Mammary epithelial cell (primary cell): ENCODE data around the gene HOXA10.

Source experiments
- EZH2 ChIP-seq: IDR thresholded peaks from 2 replicates; pipeline ENCODE4 v1.6.1; 2012; ENCODE audit warnings: low read length, inconsistent platforms, borderline replicate concordance
- TF ChIP-seq, protein P1 (sequence below), 2 donors: IDR thresholded peaks in 1 of 2; conservative IDR thresholded peaks in 1 of 2; 2 replicates each; pipeline ENCODE4 v1.5.1; 2011 to 2012; ENCODE audit warnings: inconsistent platforms in 2 of 2, low read length in 2 of 2, mild to moderate bottlenecking in 2 of 2, control low read depth in 1 of 2, low read depth in 1 of 2; ENCODE audit not compliant: insufficient read depth in 1 of 2; ENCODE audit errors: extremely low read depth in 1 of 2

DNA sequence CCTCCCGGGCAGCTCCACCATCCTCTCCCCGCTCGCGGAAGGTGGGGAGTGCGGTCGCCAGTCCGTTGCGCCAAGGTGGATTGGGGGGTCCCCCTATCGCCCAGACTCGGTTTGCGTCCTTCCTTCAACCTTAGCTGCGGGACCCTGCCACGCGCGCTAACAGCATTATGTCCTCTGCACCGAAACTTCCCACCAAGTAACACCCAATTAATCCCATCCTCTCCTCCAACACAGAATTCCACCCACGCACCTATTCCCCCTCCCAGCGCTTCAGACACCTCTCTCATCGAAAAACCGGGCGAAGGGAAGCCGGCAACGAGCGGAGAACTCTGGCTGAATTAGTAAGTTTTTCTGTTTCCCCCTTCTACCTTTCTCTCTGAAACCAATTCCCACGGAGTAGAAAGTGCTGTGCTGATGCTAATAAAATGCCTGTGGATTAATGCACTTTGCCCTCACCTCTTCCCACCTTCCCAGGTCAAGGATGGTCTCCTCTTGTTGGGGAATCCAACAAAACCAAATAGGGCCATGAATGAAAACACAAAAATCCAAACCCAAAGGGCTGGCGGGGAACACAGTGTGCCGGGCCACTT is 22.7 kb downstream of the HOXA10 start:
- TF ChIP-seq, protein P1, sequence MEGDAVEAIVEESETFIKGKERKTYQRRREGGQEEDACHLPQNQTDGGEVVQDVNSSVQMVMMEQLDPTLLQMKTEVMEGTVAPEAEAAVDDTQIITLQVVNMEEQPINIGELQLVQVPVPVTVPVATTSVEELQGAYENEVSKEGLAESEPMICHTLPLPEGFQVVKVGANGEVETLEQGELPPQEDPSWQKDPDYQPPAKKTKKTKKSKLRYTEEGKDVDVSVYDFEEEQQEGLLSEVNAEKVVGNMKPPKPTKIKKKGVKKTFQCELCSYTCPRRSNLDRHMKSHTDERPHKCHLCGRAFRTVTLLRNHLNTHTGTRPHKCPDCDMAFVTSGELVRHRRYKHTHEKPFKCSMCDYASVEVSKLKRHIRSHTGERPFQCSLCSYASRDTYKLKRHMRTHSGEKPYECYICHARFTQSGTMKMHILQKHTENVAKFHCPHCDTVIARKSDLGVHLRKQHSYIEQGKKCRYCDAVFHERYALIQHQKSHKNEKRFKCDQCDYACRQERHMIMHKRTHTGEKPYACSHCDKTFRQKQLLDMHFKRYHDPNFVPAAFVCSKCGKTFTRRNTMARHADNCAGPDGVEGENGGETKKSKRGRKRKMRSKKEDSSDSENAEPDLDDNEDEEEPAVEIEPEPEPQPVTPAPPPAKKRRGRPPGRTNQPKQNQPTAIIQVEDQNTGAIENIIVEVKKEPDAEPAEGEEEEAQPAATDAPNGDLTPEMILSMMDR (conservative IDR thresholded peaks at IDR 0.05 in 1 of 2, IDR thresholded peaks at IDR 0.05 in 1 of 2; ENCODE audit: extremely low read depth in 1 of 2, insufficient read depth in 1 of 2, low read depth in 1 of 2, low read length in 2 of 2) = no peak
- no peak for TF ChIP-seq EZH2
